Breast epithelium (tissue), 4 donors: ENCODE results near the gene COX15. TPM values are rescaled to one million over a fixed set of nuclear protein-coding genes. Genes with fewer than 3 reads are reported as not detected.
A peak's percentile ranks its signal among the peaks of the same experiment; 100 is the strongest.

ENCODE experiments used
- DNase-seq, 2 donors: peaks; one replicate each; pipeline ENCODE4 v3.0.0-alpha.2; 2019; ENCODE audit warnings: low spot score in 2 of 2
- H3K27ac ChIP-seq, 2 donors: fragments of 200-600 bp; sonication (generic) in 1 of 2; one replicate each; pipeline ENCODE4 v1.5.1; 2016 to 2019; ENCODE audit warnings: mild to moderate bottlenecking in 1 of 2
- H3K27me3 ChIP-seq, 2 donors: fragments of 200-600 bp; sonication (generic) in 1 of 2; one replicate each; pipeline versions ENCODE4 v1.5.1 to v1.6.0; 2017 to 2019; ENCODE audit warnings: control low read depth in 1 of 2, mild to moderate bottlenecking in 1 of 2
- H3K36me3 ChIP-seq: fragments of 200-600 bp; one replicate; pipeline ENCODE4 v1.5.1; 2019
- H3K4me1 ChIP-seq, 2 donors: fragments of 200-600 bp; sonication (generic); one replicate each; pipeline ENCODE4 v1.5.1; 2016 to 2019; ENCODE audit warnings: control low read depth in 1 of 2
- H3K4me3 ChIP-seq, 3 donors: fragments of 200-600 bp; sonication (generic); 1 replicate in 2 of 3; 2 replicates in 1 of 3; pipeline ENCODE4 v1.5.1; 2016 to 2019; ENCODE audit warnings: mild to moderate bottlenecking in 3 of 3, moderate library complexity in 2 of 3
- H3K9me3 ChIP-seq, 2 donors: fragments of 200-600 bp; sonication (generic) in 1 of 2; one replicate each; pipeline ENCODE4 v1.5.1; 2016 to 2019; ENCODE audit warnings: control low read depth in 1 of 2
- CTCF ChIP-seq, 3 donors: fragments of 450-650 bp; IDR thresholded peaks; one replicate each; pipeline ENCODE4 v1.5.1; 2016 to 2017; ENCODE audit warnings: antibody characterized with exemption in 3 of 3, mild to moderate bottlenecking in 3 of 3, moderate library complexity in 3 of 3
- POLR2A ChIP-seq: fragments of 450-650 bp; IDR thresholded peaks from one replicate; pipeline ENCODE4 v1.6.1; 2016; ENCODE audit warnings: antibody characterized with exemption, mild to moderate bottlenecking, moderate library complexity
- POLR2AphosphoS5 ChIP-seq, 3 donors: sonication (generic); formaldehyde crosslinking; IDR thresholded peaks; one replicate each; pipeline ENCODE4 v1.6.1; 2017; ENCODE audit warnings: antibody characterized with exemption in 3 of 3
- intact Hi-C: fragments of 100-400 bp; cut with DNase I; formaldehyde crosslinking; loops from one replicate; pipeline ENCODE4 v1.15.1; 2023; ENCODE audit warnings: low total_unique reads
- total RNA-seq, 3 donors: library from RNA; depleted of rRNA; stranded (reverse); fragments of >200 nt; gene quantifications; one replicate each; pipeline ENCODE4 v1.1.0, GENCODE V29; 2016

The COX15 gene
- total RNA-seq: 10 to 100 TPM; 28.2 to 38.3 (median 32.2) TPM

GRCh38 chr10:99732033-99732842 is at the start of gene COX15, which contains the start of gene CUTC:
Gene COX15 (minus strand): TSS chr10:99732127. CDS start chr10:99732049, 78 bp downstream.
Gene CUTC (plus strand): TSS chr10:99732234. CDS start chr10:99732349, 115 bp downstream.
- Histone ChIP-seq H3K27me3 (no peaks in the 10 kb centered on the region), H3K4me3 (peak within 1 kb of the TSS; percentile 65 to 96 (median 87)), H3K27ac (peak within 1 kb of the TSS; percentile 90 to 93), H3K9me3 (no peaks in the 10 kb centered on the region), H3K4me1 (peaks cover 0 to 5% of the 10 kb centered on the region in 2 donors), H3K36me3 (no peaks in the 10 kb centered on the region)
- TF ChIP-seq CTCF (IDR thresholded peaks at IDR 0.05) (peak; percentile 46 to 60 (median 58)), POLR2AphosphoS5 (IDR thresholded peaks at IDR 0.05) (peak; percentile 63 to 81 (median 67)), POLR2A (peak; percentile 65)
- peak; percentile 94 to 95 for DNase-seq
- intact Hi-C loops: no loop called here

- peak overlapping the region in 1 of 3 donors; percentile 8 for H3K4me3 ChIP-seq
- TF ChIP-seq CTCF (IDR thresholded peaks at IDR 0.05): no peak
- no peak for TF ChIP-seq POLR2A
- no peak for TF ChIP-seq POLR2AphosphoS5 (IDR thresholded peaks at IDR 0.05)
- H3K27me3 ChIP-seq: no peaks in the 10 kb centered on the region
- H3K36me3 ChIP-seq: no peaks in the 10 kb centered on the region
- H3K27ac ChIP-seq: peak overlapping the region; percentile 38 to 74
- no peaks in the 10 kb centered on the region for H3K9me3 ChIP-seq
- no peak for DNase-seq
- intact Hi-C loops: no loop called here
- H3K4me1 ChIP-seq: no peaks in the 10 kb centered on the region
These were observed 47.4 kb upstream of the COX15 start for GRCh38 chr10:99779335-99779734.

DNA sequence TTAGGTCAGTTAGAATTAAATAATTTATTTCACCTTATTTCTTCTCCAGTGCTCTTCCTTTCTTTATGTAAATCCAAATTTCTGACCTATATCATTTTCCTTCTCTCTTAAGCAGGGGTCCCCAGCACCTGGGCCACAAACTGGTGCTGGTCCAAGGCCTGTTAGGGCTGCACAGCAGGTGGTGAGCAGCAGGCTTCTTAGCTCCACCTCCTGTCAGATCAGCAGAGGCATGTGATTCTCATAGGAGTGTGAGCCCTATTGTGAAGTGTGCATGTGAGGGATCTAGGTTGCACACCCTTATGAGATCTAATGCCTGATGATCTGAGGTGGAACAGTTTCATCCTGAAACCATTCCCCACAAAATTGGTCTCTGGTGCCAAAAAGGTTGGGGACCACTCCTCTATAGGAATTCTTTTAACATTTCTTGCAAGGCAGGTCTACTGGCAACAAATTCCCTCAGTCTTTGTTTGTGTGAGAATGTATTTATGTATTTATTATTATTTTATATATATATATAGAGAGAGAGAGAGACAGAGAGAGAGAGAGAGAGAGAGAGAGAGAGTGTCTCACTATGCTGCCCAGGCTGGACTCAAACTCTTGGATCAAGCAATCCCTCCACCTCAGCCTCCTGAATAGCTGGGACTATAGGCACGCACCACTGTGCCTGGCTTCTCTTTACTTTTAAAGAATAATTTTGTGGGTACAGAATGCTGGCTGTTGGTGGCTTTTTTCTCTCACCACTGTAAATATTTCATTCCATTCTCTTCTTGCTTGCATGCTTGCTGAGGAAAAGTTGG is 46.2 kb upstream of the COX15 start:
- DNase-seq: no peak
- Histone ChIP-seq H3K36me3 (no peaks in the 10 kb centered on the region), H3K4me1 (no peaks in the 10 kb centered on the region), H3K9me3 (no peaks in the 10 kb centered on the region), H3K27me3 (no peaks in the 10 kb centered on the region), H3K27ac (no peak overlapping the region), H3K4me3 (no peak overlapping the region)
- intact Hi-C loops: no loop called here
- TF ChIP-seq CTCF (IDR thresholded peaks at IDR 0.05) (no peak), POLR2A (no peak), POLR2AphosphoS5 (IDR thresholded peaks at IDR 0.05) (no peak)

DNA sequence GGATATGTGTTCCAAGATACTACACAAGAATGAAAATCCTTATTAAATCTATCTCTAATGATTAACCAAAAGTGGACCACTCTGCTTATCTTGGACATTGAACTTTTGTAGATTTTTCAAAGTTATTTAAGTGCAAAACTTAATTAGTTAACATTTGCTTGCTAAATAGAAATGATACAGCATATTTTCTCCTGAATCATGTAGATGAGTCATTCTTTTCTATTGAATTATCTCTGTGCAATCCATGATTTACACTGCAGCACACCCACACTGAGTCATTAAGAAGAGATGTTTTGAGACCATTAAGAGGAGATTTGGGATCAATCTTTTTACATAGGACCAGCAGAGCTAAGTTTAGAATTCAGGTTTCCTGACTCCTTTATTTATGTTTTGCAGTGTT is 43.9 kb upstream of the COX15 start:
- H3K4me1 ChIP-seq: no peaks in the 10 kb centered on the region
- TF ChIP-seq POLR2A: no peak
- H3K4me3 ChIP-seq: no peak overlapping the region
- H3K9me3 ChIP-seq: no peaks in the 10 kb centered on the region
- no peak overlapping the region for H3K27ac ChIP-seq
- no peaks in the 10 kb centered on the region for H3K36me3 ChIP-seq
- intact Hi-C loops: no loop called here
- H3K27me3 ChIP-seq: no peaks in the 10 kb centered on the region
- DNase-seq: no peak

DNA sequence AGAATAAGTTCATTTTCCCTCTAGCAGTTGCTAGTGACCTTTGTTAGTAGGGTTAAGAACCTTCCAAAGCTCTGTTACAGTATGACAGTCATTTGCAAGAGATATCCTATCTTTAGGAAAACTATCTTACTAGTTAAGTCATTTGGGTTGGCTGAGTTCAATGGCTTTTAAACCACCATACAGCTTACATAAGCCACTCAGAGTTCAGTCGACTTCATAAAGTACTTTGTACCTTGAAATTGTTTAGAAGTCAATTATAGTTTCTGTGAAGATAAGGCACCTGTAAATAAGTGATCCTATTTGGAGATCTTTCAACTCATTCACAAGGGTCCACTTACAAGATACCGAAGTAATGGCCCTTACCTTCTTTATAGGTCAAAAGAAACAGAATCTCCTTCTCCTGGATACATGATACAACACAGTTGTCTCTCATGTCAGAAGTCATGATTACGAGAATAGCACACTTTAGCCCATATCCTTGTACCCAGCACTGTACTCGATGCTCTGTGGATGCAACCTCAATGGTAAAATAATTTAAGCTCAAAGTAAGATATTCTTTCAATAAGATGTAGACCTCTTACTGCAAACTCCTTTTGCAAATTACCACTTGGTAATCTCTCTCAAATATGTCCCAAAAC is 38.6 kb upstream of the COX15 start:
- TF ChIP-seq CTCF (IDR thresholded peaks at IDR 0.05) (no peak), POLR2A (no peak), POLR2AphosphoS5 (IDR thresholded peaks at IDR 0.05) (no peak)

More for the DNA sequence above, 38.6 kb upstream of the COX15 start:
- no peaks in the 10 kb centered on the region for H3K9me3 ChIP-seq
- DNase-seq: no peak
- no peak overlapping the region for H3K27ac ChIP-seq
- H3K4me1 ChIP-seq: no peaks in the 10 kb centered on the region
- no peak overlapping the region for H3K4me3 ChIP-seq
- no peaks in the 10 kb centered on the region for H3K27me3 ChIP-seq
- no peaks in the 10 kb centered on the region for H3K36me3 ChIP-seq
- intact Hi-C loops: no loop called here
